ENCODE results near the gene ASTN2.

DNA sequence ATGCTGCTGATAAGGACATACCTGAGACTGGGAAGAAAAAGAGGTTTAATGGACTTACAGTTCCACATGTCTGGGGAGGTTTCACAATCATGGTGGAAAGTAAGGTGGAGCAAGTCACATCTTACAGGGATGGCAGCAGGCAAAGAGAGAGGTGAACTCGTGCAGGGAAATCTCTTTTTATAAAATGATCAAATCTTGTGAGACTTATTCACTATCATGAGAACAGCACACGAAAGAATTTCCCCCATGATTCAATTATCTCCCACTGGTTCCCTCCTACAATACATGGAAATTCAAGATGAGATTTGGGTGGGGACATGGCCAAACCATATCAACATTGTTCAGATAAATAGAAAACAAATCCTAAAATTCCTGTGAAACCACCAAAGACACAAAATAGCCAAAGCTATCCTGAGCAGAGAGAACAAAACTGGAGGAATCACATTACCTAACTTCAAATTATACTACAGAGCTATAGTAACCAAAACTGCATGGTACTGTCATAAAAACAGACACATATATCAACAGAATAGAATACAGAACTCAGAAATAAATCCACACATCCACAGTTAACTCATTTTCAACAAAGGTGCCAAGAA, 958.3 kb downstream of the ASTN2 start:
- TF ChIP-seq, protein P1, sequence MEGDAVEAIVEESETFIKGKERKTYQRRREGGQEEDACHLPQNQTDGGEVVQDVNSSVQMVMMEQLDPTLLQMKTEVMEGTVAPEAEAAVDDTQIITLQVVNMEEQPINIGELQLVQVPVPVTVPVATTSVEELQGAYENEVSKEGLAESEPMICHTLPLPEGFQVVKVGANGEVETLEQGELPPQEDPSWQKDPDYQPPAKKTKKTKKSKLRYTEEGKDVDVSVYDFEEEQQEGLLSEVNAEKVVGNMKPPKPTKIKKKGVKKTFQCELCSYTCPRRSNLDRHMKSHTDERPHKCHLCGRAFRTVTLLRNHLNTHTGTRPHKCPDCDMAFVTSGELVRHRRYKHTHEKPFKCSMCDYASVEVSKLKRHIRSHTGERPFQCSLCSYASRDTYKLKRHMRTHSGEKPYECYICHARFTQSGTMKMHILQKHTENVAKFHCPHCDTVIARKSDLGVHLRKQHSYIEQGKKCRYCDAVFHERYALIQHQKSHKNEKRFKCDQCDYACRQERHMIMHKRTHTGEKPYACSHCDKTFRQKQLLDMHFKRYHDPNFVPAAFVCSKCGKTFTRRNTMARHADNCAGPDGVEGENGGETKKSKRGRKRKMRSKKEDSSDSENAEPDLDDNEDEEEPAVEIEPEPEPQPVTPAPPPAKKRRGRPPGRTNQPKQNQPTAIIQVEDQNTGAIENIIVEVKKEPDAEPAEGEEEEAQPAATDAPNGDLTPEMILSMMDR (conservative IDR thresholded peaks at IDR 0.05), result no peak
- no peak for TF ChIP-seq ZFX (IDR thresholded peaks at IDR 0.05)
